Renal cortex interstitium (tissue), 15 donors: ENCODE measurements around the gene GRIN2D. TPM values are rescaled to one million over a fixed set of nuclear protein-coding genes. Genes with fewer than 3 reads are reported as not detected.
A peak's percentile ranks its signal among the peaks of the same experiment; 100 is the strongest.

Experiments
- DNase-seq, 11 donors: peaks; one replicate each; pipeline ENCODE4 v3.0.0-alpha.2; 2013; ENCODE audit warnings: low read depth in 9 of 11, low spot score in 4 of 11; ENCODE audit errors: extremely low read depth in 1 of 11
- long read RNA-seq, 16 experiments: transcript quantifications; one replicate each; lab custom pipeline, GENCODE V29; 2026
- polyA plus RNA-seq, 3 donors: library from polyadenylated mRNA; unstranded; fragments of 120-200 nt; gene quantifications; one replicate each; pipeline ENCODE4 v1.2.1, GENCODE V29; 2013; ENCODE audit not compliant: insufficient read length in 3 of 3

GRIN2D gene
- under 1 TPM; 0.33 to 0.88 (median 0.71) TPM for polyA plus RNA-seq
- long read RNA-seq, donor 1, result 0 reads
- long read RNA-seq, donor 2, result 0 reads
- long read RNA-seq, donor 3, result 0 reads
- long read RNA-seq, donor 4, result 0 reads
- long read RNA-seq, donor 5, result 0 reads
- long read RNA-seq, donor 6, result 0 reads
- long read RNA-seq, donor 7, result 0 reads
- long read RNA-seq, donor 8, result 0 reads
- long read RNA-seq, donor 9, result 0 reads
- long read RNA-seq, donor 10, result 0 reads
- long read RNA-seq, donor 11, result 0 reads
- long read RNA-seq, donor 12, result 0 reads
- long read RNA-seq, donor 13, result 0 reads
- long read RNA-seq, donor 14, result 0 reads
- long read RNA-seq, donor 15, result 0 reads
- long read RNA-seq, donor 16, result 0 reads

DNA sequence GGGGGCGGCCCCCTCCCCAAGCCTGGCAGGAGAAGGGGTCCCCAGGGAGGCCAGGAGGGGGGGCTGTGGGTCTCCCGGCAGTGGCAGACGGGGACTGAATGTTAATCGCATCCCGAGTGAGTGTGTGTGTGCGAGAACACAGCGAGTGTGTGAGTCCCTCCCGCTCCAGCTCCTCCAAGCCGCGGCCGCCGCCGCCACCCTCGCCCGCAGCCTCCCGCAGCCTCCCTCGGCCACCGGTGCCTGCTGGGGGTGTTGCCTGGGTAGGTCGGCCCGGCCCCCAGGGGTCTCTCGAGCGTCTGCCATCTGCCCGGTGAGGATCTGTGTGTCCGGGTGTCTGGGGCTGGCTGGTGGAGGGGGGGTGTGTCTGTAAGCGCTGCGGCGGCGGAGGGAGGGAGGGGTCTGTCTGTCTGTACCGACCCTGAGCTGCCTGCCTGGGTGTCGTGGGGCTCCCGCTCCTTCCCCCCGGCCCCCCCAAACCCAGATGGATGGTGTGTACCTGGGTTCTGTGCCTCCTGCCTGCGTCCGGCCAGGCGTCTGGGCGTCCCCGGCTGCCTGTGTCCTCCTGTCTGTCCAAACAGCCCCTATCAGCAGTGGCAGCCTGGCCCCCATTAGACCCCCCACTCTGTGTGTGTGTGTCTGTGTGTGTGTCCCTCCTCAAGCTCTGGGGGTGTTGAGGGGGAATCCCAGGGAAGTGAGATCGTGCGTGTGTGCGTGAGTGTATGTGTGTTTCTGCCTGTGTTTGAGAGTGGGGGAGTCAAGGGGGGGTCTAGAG lies at the start of gene GRIN2D:
Gene GRIN2D (plus strand): TSS at position 110 of the 772 bp plus-strand sequence. CDS start 4,725 bp downstream, outside the sequence.
- no peak for DNase-seq

DNA sequence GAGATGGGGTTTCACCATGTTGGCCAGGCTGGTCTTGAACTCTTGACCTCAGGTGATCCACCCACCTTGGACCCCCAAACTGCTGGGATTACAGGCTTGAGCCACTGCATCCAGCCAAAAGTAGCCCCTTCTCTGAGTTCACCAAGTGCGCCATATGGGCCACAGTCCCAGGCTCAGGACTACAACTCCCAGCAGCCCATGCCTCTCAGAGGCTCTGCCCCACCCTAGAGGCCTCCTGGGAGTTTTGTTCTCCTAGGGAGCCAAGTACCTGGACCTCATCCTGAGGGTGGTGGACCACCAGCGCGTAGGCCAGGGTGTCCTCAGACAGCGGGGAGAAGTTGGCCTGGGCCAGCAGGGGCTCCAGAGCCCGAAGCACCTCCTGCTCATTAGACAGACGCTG lies 48.6 kb upstream of the GRIN2D start:
- DNase-seq, result no peak

DNA sequence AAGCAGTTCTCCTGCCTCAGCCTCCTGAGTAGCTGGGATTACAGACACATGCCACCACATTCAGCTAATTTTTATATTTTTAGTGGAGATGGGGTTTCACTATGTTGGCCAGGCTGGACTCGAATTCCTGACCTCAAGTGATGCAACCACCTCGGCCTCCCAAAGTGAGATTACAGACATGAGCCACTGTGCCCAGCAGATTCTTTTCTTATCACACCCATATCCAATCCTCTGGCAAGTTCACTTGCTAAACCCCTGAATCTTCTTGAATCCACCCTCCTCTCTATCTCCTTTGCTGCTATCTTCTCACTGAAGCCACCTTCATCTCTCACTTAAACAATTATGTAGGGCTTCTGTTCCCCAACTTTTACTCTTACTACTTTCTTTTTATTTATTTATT lies 47.3 kb upstream of the GRIN2D start:
- DNase-seq, result no peak

DNA sequence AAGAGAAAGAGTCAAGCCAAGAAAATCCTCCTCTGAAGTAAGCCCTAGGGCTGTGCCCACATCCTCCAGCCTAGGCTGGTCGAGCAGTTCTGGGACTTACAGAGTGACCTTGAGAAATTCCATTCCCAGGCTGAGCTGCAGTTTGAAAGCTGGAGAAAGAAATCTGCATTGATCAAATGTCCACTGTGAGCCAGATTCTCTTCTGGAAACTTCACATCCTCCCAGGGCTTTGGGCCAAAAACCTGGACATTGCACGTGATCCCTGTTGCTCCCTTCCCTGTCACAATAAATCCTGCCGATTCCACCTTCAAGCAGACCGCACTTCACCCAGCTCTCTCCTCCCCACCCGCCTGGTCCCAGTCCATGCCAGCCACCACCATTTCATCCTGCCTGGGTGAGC lies 45.4 kb upstream of the GRIN2D start:
- no peak for DNase-seq

DNA sequence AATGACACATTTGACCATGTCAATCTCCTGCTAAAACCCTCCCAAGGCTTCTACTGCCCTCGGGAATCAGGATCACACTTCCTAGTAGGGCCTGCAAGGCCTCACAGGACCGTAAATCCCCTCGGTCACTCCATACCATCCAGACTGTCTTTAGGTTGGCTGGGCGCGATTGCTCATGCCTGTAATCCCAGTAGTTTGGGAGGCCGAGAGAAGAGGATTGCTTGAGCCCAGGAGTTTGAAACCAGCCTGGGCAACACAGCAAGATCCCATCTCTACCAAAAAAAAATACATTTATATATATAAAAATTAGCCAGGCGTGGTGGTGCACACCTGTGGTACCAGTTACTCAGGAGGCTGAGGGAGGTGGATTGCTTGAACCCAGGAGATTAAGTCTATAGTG lies 44.7 kb upstream of the GRIN2D start:
- no peak for DNase-seq

DNA sequence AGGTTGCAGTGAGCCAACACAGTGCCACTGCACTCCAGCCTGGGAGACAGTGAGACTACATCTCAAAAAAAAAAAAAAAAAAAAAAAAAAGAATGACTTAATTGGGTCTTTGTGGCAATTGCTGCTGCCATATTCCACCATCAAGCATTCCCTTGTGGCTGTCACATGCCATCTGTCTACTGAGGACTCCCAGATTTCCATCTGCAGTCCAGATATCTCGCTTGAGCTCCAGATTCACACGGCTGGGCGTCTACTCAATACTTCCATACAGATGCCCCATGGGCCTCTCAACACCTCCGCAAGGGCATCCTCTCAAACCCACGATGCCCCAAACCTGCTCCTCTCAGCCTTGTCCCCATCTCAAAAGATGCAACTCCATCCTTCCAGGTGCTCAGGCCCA lies 42.6 kb upstream of the GRIN2D start:
- DNase-seq, result no peak

DNA sequence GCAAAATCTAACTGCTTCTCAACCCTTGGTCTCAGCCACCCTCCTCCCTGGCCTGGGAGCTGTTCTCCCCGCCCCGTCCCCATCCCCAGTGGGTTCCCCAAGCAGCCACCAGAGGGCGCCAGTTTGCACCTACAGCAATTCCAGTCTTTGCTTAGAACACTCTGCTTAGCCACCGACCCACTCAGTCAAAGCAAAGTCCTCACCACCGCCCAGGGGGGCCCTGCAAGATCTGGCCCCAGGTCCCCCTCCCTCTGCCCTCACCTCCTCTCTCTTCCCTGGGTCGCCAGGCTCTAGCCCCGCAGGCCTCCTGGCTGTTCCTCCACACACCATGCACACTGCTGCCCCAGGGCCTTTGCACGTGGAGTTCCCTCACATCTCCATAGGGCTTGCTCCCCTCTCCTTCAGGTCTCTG lies 42.1 kb upstream of the GRIN2D start:
- peak in 2 of 11 donors; percentile 53 to 61 for DNase-seq

DNA sequence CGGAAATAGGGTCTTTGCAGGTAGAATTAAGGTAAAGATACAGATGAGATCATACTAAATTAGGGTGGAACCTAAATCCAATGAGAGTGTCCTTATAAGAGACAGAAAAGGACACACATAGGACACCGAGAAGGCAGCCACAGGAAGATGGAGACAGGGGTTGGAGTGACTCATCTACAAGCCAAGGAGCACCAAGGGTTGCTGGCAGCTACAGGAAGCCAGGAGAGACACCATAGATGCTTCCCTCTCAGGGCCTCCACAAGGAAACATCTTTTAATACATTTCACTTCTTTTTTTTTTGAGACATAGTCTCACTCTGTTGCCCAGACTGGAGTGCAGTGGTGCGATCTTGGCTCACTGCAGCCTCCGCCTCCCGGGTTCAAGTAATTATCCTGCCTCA lies 39.8 kb upstream of the GRIN2D start:
- no peak for DNase-seq

DNA sequence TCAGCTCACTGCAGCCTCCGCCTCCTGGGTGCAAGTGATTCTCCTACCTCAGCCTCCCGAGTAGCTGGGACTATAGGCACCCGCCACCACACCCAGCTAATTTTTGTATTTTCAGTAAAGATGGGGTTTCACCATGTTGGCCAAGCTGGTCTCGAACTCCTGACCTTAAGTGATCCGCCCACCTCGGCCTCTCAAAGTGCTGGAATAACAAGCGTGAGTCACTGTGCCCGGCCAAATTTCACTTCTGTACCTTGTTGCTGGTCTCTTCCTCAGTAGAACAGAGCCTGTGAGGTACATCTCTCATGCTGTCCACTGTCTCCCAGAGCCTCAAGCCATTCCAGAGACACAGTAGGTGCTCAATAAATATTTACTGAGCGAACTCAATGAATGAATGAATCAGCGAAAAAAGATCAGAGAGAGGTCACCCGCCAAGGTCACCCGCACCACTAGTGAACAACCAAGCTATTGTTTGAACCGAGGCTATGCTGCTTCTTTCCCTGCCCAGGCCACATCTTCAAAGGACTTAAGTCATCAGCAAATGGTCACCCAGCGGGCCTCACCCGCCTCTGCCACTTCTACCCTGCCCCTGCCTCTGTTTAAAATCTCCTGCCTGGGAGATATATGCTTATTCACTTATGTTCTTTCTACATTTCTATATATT lies 39.0 kb upstream of the GRIN2D start:
- DNase-seq, result no peak

DNA sequence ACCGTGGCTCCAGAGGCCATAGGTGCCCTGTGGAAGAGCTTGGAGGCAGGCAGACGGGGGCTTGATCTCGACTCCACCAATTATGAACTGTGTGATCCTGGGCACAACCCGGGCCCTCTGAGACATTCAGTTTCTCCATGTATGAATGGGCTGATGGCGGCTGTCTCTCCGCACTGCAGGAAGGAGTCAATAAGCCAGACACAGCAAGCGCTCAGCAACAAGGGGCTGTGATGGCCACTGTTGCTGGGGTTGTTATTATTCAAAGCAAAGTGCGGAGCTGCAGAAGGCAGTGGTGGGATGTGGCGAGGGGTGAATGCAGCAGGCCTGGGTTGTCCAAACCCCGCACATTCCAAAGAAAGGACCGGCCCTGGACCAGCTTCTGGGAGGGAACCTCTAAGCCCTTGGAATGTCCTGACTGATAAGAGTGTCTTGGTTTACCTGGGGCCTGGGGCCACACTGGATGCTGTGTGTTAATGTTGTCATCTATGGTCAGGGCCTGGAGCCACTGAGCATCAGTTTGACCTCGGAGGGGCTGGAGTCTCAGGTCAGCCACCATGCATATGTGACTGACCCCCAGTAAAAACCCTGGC lies 38.0 kb upstream of the GRIN2D start:
- DNase-seq, result no peak

DNA sequence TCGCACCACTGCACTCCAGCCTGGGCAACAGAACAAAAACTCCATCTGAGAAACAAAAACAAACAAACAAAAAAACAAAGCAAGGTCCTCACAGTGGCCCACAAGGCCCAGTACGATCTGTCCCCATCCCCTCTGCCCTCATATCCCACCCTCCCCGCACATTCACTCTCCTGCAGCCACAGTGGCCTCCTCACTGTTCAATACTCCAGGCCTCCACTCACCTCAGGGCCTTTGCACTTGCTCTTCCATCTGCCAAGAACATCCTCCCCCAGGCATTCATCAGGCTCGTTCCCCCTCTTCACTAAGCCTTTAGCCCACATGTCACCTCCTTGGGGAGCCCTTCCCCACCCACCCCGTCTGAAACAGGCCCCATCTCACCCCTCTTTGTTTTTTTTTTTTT lies 34.3 kb upstream of the GRIN2D start:
- no peak for DNase-seq

DNA sequence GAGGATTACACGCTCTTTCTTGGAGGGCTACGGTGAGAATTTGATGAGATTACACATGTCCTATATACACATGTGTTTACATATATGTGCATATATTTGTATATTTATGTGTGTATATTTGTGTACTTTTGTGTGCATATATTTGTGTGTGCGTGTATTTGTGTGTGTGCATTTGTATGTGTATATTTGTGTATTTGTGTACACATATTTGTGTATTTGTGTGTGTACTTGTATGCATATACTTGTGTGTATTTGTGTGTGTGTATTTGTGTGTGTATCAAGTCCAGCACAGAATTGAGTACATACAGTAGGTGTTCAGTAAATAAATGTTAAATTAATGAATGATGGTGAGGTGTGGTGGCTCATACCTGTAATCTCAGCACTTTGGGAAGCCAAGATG lies 31.6 kb upstream of the GRIN2D start:
- no peak for DNase-seq

DNA sequence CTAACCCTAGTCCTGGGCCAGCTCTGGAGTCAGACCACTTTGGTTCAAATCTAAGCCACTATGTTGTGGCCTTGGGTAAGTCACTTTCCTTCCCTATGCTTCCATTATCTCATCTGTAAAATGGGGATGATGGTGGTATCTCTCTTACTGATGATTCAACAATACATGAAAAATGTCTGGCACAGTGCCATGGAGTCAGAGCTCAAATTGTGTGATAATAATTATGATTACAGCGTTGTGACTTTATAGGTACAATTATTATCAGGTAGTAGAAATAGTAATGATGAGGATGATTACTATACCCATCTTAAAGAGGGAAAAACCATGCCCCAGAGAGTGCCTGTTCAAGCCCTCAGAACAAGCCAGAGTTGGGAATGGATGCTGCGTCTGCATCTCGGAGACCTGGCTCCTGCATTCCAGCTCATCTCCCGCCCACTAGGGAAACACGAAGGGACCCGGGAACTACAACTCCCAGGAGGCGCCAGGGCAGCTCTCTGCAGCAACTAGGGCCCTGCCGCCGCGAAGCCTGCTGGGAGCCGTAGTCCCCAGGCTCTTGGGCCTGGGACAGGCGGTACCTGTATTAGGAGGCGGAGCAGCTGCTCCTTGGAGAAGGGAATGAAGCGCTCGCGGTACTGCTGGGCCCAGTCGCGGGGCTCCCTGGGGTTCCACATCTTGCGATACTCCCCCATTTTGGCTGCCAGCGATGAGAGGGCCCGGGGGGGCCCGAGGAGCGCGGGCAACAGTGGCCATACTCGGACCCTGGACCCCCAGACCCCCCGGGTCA lies 30.6 kb upstream of the GRIN2D start:
- peak; percentile 78 to 93 (median 90) for DNase-seq

DNA sequence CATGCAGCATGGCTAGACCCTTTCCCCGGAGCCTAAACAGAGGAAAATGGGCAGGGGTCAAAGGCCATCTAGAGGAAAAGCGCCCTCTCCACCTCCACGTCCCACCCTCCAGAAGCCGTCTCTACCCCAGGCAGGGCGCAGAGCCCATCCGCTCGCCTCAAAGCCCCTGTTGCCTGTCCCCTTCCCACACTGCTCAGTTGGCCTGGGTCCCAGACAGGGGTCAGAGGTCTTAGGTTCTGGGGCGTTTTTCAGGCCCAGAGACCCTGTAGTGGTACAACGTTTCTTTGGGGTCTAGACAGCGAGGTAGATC lies 30.0 kb upstream of the GRIN2D start:
- peak in 1 of 11 donors; percentile 50 for DNase-seq

DNA sequence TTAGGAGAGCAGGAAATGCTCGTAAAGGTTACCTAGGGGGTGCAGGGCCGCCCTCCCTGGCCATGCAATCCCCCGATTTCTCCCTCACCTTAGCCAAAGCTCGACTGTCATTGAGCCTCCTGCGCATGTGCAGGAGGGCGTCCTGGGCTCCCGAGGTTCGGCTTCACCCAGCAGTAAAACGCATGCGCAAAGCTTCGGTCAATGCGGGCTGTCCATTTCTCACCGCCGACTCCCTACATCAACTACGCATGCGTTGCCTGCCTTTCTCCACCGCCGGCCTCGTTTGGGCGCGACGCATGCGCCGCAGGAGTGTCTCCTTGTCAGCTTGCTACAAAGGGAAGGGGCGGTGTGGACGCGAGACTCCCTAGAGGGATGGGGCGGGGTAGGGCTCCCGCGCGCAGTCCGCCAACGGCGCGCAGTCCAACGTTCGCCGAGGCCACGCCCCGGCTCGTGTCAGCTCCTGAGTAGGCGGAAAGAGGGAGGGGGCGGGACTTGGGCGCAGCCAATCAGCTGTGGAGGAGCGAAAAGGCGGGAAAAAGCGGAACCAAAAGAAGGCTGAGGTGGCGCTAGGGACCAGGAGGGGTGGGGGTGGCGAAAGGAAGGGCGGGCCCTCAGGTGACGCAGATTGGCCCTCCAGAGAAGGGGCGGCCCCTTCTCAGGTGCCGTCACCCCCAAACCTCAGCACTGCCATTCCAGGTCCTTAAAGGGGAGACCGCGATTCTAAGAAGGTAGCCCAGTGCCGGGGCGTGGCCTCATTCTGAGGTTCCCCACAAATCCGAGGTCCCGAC lies 29.5 kb upstream of the GRIN2D start, which contains the start of the genes SYNGR4 and TMEM143:
Gene SYNGR4 (plus strand): TSS at position 558 of the 788 bp plus-strand sequence. CDS start 1,476 bp downstream, outside the sequence.
Gene TMEM143 (minus strand): TSS at position 131 of the 788 bp plus-strand sequence. CDS start 20 bp downstream, at position 111.
- peak; percentile 99 to 100 (median 100) for DNase-seq

DNA sequence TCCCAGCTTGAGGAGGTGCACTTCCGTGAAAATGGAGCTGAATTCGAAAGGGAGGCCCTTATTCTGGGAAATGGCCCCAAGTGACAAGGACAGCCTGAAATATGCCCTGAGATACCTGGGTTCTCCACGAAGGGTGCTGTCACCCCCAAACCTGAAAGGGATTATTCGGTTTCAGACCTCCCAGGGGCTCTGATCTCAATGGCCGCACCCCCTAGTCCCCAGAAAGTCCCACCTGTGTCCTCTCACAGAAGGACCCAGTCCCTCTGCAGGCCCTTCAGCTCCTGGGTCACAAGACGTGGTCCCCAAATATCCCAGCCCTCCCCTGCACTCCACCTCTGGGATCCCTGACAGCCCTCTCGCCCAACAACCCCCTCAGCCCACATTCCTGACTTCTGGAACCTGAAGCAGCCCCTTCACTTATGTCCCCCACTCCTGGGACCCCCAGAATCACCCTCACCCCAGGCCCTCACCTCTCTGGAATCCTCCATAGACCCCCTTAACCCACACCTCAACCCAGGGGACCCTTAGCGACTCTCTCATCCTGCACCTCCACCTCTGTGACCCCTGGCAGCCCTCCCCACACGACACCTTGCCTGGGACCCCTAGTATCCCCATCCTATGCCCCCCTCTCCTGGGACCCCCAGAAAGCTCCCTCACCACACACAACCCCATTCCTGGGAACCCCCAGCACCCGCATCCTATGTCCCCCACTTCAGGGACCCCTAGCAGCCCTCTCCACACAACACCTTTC lies 28.7 kb upstream of the GRIN2D start:
- no peak for DNase-seq

DNA sequence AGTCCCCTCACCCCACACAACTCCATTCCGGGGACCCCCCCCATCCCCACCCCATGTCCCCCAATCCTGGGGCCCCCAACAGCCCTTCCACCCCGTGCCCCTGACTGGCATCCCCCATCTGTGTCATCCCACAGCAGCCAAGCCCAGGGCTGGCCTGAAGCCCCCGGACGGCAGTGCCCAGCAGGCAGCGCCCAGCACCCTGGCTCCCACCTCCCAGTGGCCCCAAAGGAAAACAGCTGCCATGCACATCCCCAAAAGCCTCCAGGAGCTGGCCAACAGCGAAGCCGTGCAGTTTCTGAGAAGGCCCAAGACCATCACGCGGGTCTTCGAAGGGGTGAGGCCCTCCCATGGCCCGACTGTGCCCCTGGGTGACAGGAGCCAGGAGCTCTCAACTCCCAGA lies 27.9 kb upstream of the GRIN2D start:
- no peak for DNase-seq
